ENCODE results near the gene ISCA1.

ISCA1 gene

GRCh38 chr9:86219606-86220005, 62.7 kb downstream of the ISCA1 start:
- no peak for DNase-seq

GRCh38 chr9:86217076-86217755, 65.1 kb downstream of the ISCA1 start:
- no peak for DNase-seq
